GM23248 (cell line): ENCODE data around the gene TMEM108.

Experiments
- EZH2 ChIP-seq: fragments of 200-600 bp; sonication (generic); IDR thresholded peaks from 2 replicates; pipeline ENCODE4 v1.6.1; 2018; ENCODE audit warnings: antibody characterized with exemption, mild to moderate bottlenecking; ENCODE audit not compliant: insufficient read depth, poor library complexity, severe bottlenecking
- EZH2phosphoT487 ChIP-seq: fragments of 200-600 bp; sonication (generic); IDR thresholded peaks from 2 replicates; pipeline ENCODE4 v1.6.1; 2018; ENCODE audit warnings: antibody characterized with exemption, moderate library complexity, mild to moderate bottlenecking, low read depth; ENCODE audit not compliant: insufficient read depth

GRCh38 chr3:133256787-133257483 lies 218.7 kb downstream of the TMEM108 start:
- TF ChIP-seq EZH2 (no peak), EZH2phosphoT487 (no peak)
